WTC11 (cell line): ENCODE results near the gene ANXA2. TPM values are rescaled to one million over a fixed set of nuclear protein-coding genes. Genes with fewer than 3 reads are reported as not detected.
"Not testable (repeated sequence)": the region's sequence is repeated elsewhere in the genome, so short reads cannot be mapped to it uniquely, and the experiment has no call there.

Source experiments
- ATAC-seq: fragments of 200-7000 bp; cut with Tn5 transposase; 2 replicates; pipeline ENCODE4 v1.10.0; 2021; ENCODE audit warnings: mild to moderate bottlenecking, moderate library complexity
- CTCF ChIA-PET: fragments of 300-600 bp; sonication (Branson Sonifier 250); formaldehyde crosslinking; loops from one replicate; lab custom pipeline; 2021; ENCODE audit warnings: antibody characterized with exemption; lab: Charles Lee
- POLR2A ChIA-PET: fragments of 350-600 bp; sonication (Branson Sonifier 250); formaldehyde crosslinking; loops from one replicate; lab custom pipeline; 2021; ENCODE audit warnings: antibody characterized with exemption; lab: Charles Lee
- DNase-seq: peaks from one replicate; pipeline ENCODE4 v3.0.0; 2021; ENCODE audit warnings: low spot score
- H3K27ac Mint-ChIP-seq: 2 replicates; pipeline ENCODE4 v1.8.0; 2021; ENCODE audit warnings: mixed read lengths
- H3K27me3 Mint-ChIP-seq: 2 replicates; pipeline ENCODE4 v1.8.0; 2021; ENCODE audit warnings: low read depth, mild to moderate bottlenecking, moderate library complexity, mixed read lengths
- H3K36me3 Mint-ChIP-seq: 2 replicates; pipeline ENCODE4 v1.8.0; 2021; ENCODE audit warnings: mixed read lengths
- H3K4me1 Mint-ChIP-seq: 2 replicates; pipeline ENCODE4 v1.8.0; 2022; ENCODE audit warnings: mixed read lengths
- H3K4me3 Mint-ChIP-seq: 2 replicates; pipeline ENCODE4 v1.8.0; 2021; ENCODE audit warnings: mild to moderate bottlenecking, moderate library complexity, mixed read lengths
- H3K9me3 Mint-ChIP-seq: 2 replicates; pipeline ENCODE4 v1.8.0; 2021; ENCODE audit warnings: mixed read lengths
- ESRRA ChIP-seq: sonication (generic); formaldehyde crosslinking; IDR thresholded peaks from 2 replicates; pipeline ENCODE4 v1.8.1; 2022; ENCODE audit warnings: mild to moderate bottlenecking, missing genetic modification reagents, borderline replicate concordance
- FOXK1 ChIP-seq: sonication (generic); formaldehyde crosslinking; IDR thresholded peaks from 2 replicates; pipeline ENCODE4 v1.8.0; 2022; ENCODE audit warnings: mild to moderate bottlenecking, moderate library complexity, missing genetic modification reagents
- MAX ChIP-seq: sonication (generic); formaldehyde crosslinking; IDR thresholded peaks from 2 replicates; pipeline ENCODE4 v1.8.0; 2022; ENCODE audit warnings: mild to moderate bottlenecking, missing genetic modification reagents
- NR1H2 ChIP-seq: sonication (generic); formaldehyde crosslinking; IDR thresholded peaks from 2 replicates; pipeline ENCODE4 v1.9.0; 2021; ENCODE audit warnings: mild to moderate bottlenecking, moderate library complexity, missing genetic modification reagents
- TEAD4 ChIP-seq: sonication (generic); formaldehyde crosslinking; IDR thresholded peaks from 2 replicates; pipeline ENCODE4 v1.8.0; 2022; ENCODE audit warnings: mild to moderate bottlenecking, missing genetic modification reagents
- ZMAT4 ChIP-seq: fragments of 250-450 bp; sonication (Bioruptor Pico); IDR thresholded peaks from 2 replicates; pipeline ENCODE4 v1.9.0; 2021; ENCODE audit warnings: mild to moderate bottlenecking
- ZNF121 ChIP-seq: sonication (generic); formaldehyde crosslinking; IDR thresholded peaks from 2 replicates; pipeline ENCODE4 v1.8.0; 2023; ENCODE audit warnings: missing genetic modification reagents
- ZNF396 ChIP-seq: fragments of 250-450 bp; sonication (Bioruptor Pico); IDR thresholded peaks from 2 replicates; pipeline ENCODE4 v1.8.0; 2021; ENCODE audit warnings: mild to moderate bottlenecking, moderate library complexity, borderline replicate concordance
- ZNF671 ChIP-seq: fragments of 250-450 bp; sonication (Bioruptor Pico); IDR thresholded peaks from 2 replicates; pipeline ENCODE4 v1.8.0; 2021; ENCODE audit warnings: mild to moderate bottlenecking
- total RNA-seq: library from RNA; stranded (reverse); gene quantifications from 3 replicates; pipeline ENCODE4 v1.2.3, GENCODE V29; 2021
- TF ChIP-seq, protein P1 (sequence below): sonication (generic); formaldehyde crosslinking; IDR thresholded peaks from 2 replicates; pipeline ENCODE4 v1.8.1; 2022; ENCODE audit warnings: missing genetic modification reagents, borderline replicate concordance
- TF ChIP-seq, protein P2 (sequence below): fragments of 200-600 bp; IDR thresholded peaks from 2 replicates; pipeline ENCODE4 v1.8.0; 2022; ENCODE audit warnings: antibody characterized with exemption

ANXA2 gene
- total RNA-seq, 1 experiment from 2014 or later, result 152 TPM

DNA sequence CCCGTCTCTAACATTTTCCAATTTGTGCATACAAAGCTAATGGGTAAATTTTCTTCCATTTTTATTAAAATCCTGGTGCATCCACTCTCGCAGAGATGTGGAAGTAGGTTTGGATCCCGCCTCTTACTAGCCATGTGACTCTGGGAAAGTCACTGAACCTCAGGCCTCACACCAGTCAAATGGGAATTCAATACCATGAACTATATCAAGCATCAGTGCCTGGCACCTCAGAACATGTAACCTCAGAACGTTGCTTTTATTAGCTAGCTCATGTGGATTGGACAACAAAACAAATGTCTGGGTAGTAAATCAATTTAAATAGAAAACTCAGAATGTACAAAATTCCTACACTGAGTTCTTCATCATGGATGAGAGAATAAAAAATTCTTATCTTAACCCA lies 60.7 kb downstream of the ANXA2 start:
- Mint-ChIP-seq H3K4me3 (no peak overlapping the region), H3K27me3 (no peaks in the 10 kb centered on the region; the same call in none of the 2 replicates)
- ATAC-seq, result no peak
- CTCF ChIA-PET, result interaction anchor here (1.2 kb wide), 2 partner anchors 36 to 612 kb away, joined by 3 to 4 read pairs; no protein-coding TSS in a partner anchor
- TF ChIP-seq ZNF121 (CRISPR knock-in tag) (no peak), FOXK1 (CRISPR knock-in tag) (no peak), ZMAT4 (no peak), ESRRA (CRISPR knock-in tag) (no peak), NR1H2 (CRISPR knock-in tag) (no peak), ZNF671 (CRISPR knock-in tag) (no peak), ZNF396 (CRISPR knock-in tag) (no peak)
- TF ChIP-seq, protein P1, sequence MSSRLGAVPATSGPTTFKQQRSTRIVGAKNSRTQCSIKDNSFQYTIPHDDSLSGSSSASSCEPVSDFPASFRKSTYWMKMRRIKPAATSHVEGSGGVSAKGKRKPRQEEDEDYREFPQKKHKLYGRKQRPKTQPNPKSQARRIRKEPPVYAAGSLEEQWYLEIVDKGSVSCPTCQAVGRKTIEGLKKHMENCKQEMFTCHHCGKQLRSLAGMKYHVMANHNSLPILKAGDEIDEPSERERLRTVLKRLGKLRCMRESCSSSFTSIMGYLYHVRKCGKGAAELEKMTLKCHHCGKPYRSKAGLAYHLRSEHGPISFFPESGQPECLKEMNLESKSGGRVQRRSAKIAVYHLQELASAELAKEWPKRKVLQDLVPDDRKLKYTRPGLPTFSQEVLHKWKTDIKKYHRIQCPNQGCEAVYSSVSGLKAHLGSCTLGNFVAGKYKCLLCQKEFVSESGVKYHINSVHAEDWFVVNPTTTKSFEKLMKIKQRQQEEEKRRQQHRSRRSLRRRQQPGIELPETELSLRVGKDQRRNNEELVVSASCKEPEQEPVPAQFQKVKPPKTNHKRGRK (CRISPR knock-in tag), result no peak
- TF ChIP-seq, all 79 proteins: peak for 0
- Mint-ChIP-seq H3K36me3 (no peaks in the 10 kb centered on the region), H3K27ac (no peak overlapping the region), H3K4me1 (peaks cover 5% of the 10 kb centered on the region; the same call in 1 of the 2 replicates), H3K9me3 (no peaks in the 10 kb centered on the region)
- no peak for DNase-seq
- POLR2A ChIA-PET, result no interaction called here

DNA sequence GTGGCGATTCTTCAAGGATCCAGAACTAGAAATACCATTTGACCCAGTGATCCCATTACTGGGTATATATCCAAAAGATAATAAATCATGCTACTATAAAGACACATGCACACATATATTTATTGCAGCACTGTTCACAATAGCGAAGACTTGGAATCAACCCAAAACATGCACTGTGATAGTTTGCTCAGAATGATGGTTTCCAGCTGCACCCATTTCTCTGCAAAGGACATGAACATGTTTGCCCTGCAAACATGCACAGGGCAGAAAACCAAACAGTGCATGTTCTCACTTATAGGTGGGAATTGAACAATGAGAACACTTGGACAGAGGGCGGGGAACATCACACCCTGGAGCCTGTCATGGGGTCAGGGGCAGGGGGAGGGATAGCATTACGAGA lies 62.5 kb downstream of the ANXA2 start:
- H3K27me3 Mint-ChIP-seq, DNase-seq, H3K4me3 Mint-ChIP-seq, H3K9me3 Mint-ChIP-seq, ATAC-seq, H3K36me3 Mint-ChIP-seq, H3K4me1 Mint-ChIP-seq, CTCF ChIA-PET, POLR2A ChIA-PET, H3K27ac Mint-ChIP-seq: not testable (repeated sequence)

DNA sequence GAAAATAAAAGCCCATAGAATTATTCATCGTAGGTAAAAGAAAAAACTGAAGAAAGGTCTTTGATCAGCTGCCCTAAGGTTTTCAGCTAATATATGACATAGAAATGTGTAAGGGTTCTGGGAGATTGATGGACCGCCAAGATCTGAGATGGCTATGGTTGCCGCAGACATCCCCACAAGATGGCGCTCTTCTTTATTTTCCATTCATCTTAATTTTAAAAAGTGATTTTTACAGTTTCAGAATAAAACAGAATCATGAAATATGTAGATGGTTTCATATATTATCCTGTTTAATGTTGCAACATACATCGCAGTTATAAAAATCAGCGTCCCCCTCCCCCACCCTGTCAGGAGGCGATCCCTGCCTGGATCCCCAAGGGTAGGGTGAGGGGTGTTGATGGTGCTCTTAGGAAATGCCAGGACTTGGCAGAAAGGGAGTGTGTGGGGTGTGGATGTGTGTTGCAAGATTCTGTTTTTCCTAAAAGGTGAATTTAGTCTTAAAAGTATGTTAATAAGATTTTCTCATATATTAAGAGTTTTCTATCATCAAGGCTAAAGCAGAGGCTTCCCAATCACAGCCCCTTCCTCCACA lies 68.8 kb downstream of the ANXA2 start:
- no peaks in the 10 kb centered on the region for H3K27me3 Mint-ChIP-seq
- DNase-seq (no peak), ATAC-seq (0 out of 2 replicates have a peak, but pooled peaks have one; percentile 22)
- H3K4me1 Mint-ChIP-seq, result peaks cover 33% of the 10 kb centered on the region
- POLR2A ChIA-PET, result no interaction called here
- H3K9me3 Mint-ChIP-seq, result no peaks in the 10 kb centered on the region
- CTCF ChIA-PET, result interaction anchor here (0.6 to 4.6 kb wide), 20 partner anchors 12 to 637 kb away, joined by 3 to 43 read pairs (median 4); no protein-coding TSS in a partner anchor
- no peak for TF ChIP-seq TEAD4 (CRISPR knock-in tag)
- TF ChIP-seq, protein P2, sequence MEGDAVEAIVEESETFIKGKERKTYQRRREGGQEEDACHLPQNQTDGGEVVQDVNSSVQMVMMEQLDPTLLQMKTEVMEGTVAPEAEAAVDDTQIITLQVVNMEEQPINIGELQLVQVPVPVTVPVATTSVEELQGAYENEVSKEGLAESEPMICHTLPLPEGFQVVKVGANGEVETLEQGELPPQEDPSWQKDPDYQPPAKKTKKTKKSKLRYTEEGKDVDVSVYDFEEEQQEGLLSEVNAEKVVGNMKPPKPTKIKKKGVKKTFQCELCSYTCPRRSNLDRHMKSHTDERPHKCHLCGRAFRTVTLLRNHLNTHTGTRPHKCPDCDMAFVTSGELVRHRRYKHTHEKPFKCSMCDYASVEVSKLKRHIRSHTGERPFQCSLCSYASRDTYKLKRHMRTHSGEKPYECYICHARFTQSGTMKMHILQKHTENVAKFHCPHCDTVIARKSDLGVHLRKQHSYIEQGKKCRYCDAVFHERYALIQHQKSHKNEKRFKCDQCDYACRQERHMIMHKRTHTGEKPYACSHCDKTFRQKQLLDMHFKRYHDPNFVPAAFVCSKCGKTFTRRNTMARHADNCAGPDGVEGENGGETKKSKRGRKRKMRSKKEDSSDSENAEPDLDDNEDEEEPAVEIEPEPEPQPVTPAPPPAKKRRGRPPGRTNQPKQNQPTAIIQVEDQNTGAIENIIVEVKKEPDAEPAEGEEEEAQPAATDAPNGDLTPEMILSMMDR, result peak; percentile 57
- no peaks in the 10 kb centered on the region for H3K36me3 Mint-ChIP-seq
- no peak overlapping the region for H3K4me3 Mint-ChIP-seq
- no peak overlapping the region for H3K27ac Mint-ChIP-seq

DNA sequence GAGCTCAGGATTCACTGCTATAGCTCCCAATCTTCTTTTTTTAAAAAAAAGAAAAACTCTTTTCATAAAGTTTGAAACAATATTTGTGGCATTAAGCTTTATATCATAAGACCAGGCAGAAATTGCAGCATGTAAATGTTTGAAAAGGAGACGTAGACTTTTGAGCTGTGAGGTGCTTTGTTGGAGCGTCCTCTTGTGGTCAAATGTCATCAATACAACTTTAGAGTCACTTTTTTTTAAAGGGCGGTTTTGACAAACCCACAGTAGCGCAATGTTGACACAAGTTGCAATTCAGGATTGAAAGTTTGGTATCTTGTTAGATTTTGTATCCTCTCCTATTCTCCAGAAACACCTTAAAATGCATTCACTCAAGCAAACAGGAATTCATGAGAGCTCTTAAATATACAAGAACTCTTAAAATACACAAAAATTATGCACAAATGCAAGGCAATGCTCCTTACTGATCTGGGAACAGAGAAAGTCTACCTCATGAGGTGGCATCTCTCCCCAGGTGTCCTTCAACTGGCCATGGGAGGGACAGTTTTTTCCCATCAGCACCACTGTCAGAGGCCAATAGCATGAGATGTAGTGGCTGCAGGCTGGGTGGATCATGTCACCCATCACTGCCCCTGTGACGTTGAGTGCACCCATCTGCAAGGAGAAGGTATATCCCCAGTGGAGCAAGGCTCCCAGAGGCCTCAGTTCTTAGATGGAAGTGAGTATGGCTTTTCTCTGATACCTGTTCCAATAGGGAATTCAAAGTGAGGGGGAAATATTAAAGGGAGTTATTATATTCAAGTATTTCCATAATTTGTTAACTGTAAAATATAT lies 70.7 kb downstream of the ANXA2 start:
- Mint-ChIP-seq H3K9me3 (no peaks in the 10 kb centered on the region), H3K27me3 (no peaks in the 10 kb centered on the region), H3K4me3 (no peak overlapping the region), H3K27ac (no peak overlapping the region), H3K4me1 (peaks cover 47% of the 10 kb centered on the region)
- no peak for ATAC-seq
- DNase-seq, result no peak
- ChIA-PET CTCF (interaction anchor here (0.7 to 4.6 kb wide), 40 partner anchors 10 to 635 kb away, joined by 3 to 44 read pairs (median 4); partner anchors contain the start of gene FOXB1), POLR2A (no interaction called here)
- TF ChIP-seq MAX (CRISPR knock-in tag), result no peak
- no peak for TF ChIP-seq TEAD4 (CRISPR knock-in tag)
- TF ChIP-seq, protein P2, result peak; percentile 77
- TF ChIP-seq, all 79 proteins: peak for 1
- H3K36me3 Mint-ChIP-seq, result no peaks in the 10 kb centered on the region
